CD4-positive, alpha-beta T cell treated with Interleukin-2 at 100 ng/mL for 4 hours (primary cell): Measurements from ENCODE around the gene PALM2AKAP2.

ENCODE experiments used
- DNase-seq: peaks from one replicate; pipeline ENCODE4 v3.0.0-alpha.2; 2020; ENCODE audit warnings: low spot score

PALM2AKAP2 gene

GRCh38 chr9:109779711-109780452 lies at the start of gene PALM2AKAP2:
PALM2AKAP2 (plus strand) TSS chr9:109780198; CDS start chr9:109780489, 291 bp downstream.
- DNase-seq = no peak

- no peak for DNase-seq
Measured at GRCh38 chr9:109730228-109730627, 49.8 kb upstream of the PALM2AKAP2 start.

- DNase-seq = no peak
Measured at GRCh38 chr9:109733690-109734089, 46.3 kb upstream of the PALM2AKAP2 start.

GRCh38 chr9:109734814-109735213 lies 45.2 kb upstream of the PALM2AKAP2 start:
- no peak for DNase-seq

- no peak for DNase-seq
Measured at GRCh38 chr9:109735801-109736200, 44.2 kb upstream of the PALM2AKAP2 start.

GRCh38 chr9:109737295-109737694 lies 42.7 kb upstream of the PALM2AKAP2 start:
- DNase-seq = no peak

GRCh38 chr9:109739760-109740159 lies 40.2 kb upstream of the PALM2AKAP2 start:
- no peak for DNase-seq

GRCh38 chr9:109742776-109743348 lies 37.1 kb upstream of the PALM2AKAP2 start:
- no peak for DNase-seq

GRCh38 chr9:109743696-109744095 lies 36.3 kb upstream of the PALM2AKAP2 start:
- no peak for DNase-seq

GRCh38 chr9:109745335-109746283 lies 34.4 kb upstream of the PALM2AKAP2 start:
- no peak for DNase-seq

- DNase-seq = no peak
Measured at GRCh38 chr9:109751253-109751652, 28.7 kb upstream of the PALM2AKAP2 start.

- no peak for DNase-seq
Measured at GRCh38 chr9:109753308-109753707, 26.7 kb upstream of the PALM2AKAP2 start.

- no peak for DNase-seq
Measured at GRCh38 chr9:109755040-109755439, 25.0 kb upstream of the PALM2AKAP2 start.

GRCh38 chr9:109759589-109759988 lies 20.4 kb upstream of the PALM2AKAP2 start:
- DNase-seq = no peak

GRCh38 chr9:109765278-109765677 lies 14.7 kb upstream of the PALM2AKAP2 start:
- no peak for DNase-seq

GRCh38 chr9:109765830-109766229 lies 14.2 kb upstream of the PALM2AKAP2 start:
- no peak for DNase-seq

- DNase-seq = no peak
Measured at GRCh38 chr9:109766351-109766750, 13.6 kb upstream of the PALM2AKAP2 start.

- DNase-seq = no peak
Measured at GRCh38 chr9:109767404-109767803, 12.6 kb upstream of the PALM2AKAP2 start.

GRCh38 chr9:109767814-109768213 lies 12.2 kb upstream of the PALM2AKAP2 start:
- no peak for DNase-seq

GRCh38 chr9:109769250-109769649 lies 10.7 kb upstream of the PALM2AKAP2 start:
- DNase-seq = no peak

- no peak for DNase-seq
Measured at GRCh38 chr9:109770101-109770500, 9.9 kb upstream of the PALM2AKAP2 start.

GRCh38 chr9:109771087-109771486 lies 8.9 kb upstream of the PALM2AKAP2 start:
- no peak for DNase-seq
